M059J (cell line): Measurements from ENCODE around the gene SPAG16. TPM values are rescaled to one million over a fixed set of nuclear protein-coding genes. Genes with fewer than 3 reads are reported as not detected.

ENCODE experiments used
- DNase-seq: peaks from one replicate; pipeline ENCODE4 v3.0.0-alpha.2; 2012; ENCODE audit warnings: low read depth
- total RNA-seq: library from RNA; depleted of rRNA; stranded (reverse); fragments of >200 nt; shearing (Covaris generic); gene quantifications from 2 replicates; pipeline ENCODE4 v1.2.3, GENCODE V29; 2014

The SPAG16 gene
- total RNA-seq, 1 experiment from 2014 or later = 37.8 TPM

GRCh38 chr2:213816583-213816982 is 532.3 kb downstream of the SPAG16 start:
- DNase-seq = no peak

DNA sequence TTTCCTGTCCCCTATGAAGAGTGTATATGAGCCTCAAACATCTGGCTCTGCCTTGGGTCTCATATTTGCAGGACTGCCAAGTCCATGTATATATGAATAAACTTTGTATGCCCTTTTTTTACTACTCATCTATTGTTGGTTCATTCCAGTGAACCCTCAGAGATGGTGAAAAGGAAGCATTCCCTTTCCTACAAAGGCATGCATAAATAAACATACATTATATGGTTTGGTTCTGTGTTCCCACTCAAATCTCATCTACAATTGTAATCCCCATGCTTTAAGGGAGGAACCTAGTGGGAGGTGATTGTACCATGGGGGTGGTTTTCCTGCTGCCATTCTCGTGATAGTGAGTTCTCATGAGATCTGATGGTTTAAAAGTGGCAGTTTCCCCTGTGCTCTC is 534.2 kb downstream of the SPAG16 start:
- peak; percentile 13 for DNase-seq

DNA sequence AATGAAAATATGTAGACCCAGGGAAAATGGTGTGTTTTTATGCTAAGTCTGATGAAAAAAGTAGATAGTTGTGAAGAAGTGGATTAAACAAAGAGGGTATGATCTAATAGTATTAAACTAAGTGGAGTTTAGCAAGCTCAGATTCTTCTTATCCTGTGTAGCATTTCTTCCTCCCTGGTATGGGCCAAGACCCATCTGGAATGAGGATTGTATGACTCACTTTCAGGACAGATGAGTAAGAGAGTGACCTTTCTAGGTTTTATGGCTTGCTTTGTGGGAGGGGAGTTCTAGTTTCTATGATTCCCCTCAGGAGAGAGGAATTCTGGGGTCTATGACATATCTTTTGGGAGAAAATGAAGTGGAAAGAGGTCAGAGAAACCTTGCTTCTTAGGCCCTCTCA is 550.1 kb downstream of the SPAG16 start:
- DNase-seq = peak; percentile 78

GRCh38 chr2:213834746-213835145 is 550.5 kb downstream of the SPAG16 start:
- no peak for DNase-seq

DNA sequence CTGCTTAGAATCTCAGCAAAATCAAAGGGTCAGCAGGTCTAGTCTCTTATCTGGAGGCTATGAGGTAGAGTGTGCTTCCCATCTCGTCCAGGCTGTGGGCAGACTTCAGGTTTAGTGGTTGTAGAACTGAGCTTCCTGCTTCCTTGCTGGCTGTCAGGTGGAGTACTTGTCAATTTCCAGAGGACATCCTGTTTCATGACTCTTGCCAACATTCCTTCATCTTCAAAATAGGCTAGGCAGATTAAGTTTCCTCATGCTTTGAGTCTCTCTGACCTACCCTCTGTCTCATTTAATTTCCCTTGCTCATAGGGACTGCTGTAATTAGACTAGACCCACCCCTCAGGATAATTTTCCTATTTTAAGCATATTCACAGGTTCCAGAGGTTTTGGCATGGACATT is 562.6 kb downstream of the SPAG16 start:
- DNase-seq = peak; percentile 42

- DNase-seq = no peak
Observed at GRCh38 chr2:213847316-213847715, 563.1 kb downstream of the SPAG16 start.

- DNase-seq = peak; percentile 29
Observed at GRCh38 chr2:213848631-213849030, 564.4 kb downstream of the SPAG16 start.

DNA sequence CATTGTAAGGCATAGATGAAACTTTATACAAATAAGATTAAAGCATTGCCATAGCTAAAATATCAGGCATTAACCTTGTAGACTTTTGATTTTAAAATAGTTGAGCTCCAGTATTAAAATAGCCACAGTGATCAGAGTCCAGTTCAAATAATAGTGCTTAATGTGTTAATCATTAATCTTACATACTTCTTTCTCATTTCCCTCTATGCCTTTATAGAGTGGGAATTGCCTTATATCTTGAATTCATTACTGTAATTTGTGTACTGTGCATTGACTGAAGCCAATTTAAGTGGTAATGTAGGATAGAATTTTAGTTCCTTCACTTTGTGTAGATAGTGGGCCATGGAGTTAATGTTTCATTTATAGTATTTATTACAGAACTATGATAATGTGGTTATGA is 577.4 kb downstream of the SPAG16 start:
- no peak for DNase-seq

- DNase-seq = no peak
Observed at GRCh38 chr2:213862407-213863076, 578.3 kb downstream of the SPAG16 start.

DNA sequence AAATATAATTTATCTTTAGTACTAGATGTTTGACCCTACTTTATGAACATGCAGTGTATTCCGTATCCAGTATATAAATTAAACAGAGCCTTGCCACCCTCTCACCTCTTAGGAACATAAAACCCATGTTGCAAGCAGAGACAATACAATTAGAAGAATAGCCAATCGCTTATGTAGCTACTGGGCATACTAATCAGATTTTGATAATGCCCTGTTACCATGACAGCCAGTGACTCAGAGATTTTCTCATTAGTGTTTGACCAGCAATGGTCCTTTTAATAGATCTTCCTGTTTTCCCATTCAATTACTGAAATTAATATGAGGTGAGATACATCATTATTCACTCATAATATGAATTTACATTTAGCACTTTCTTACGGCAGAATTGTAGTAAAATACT is 579.3 kb downstream of the SPAG16 start:
- peak; percentile 4 for DNase-seq

GRCh38 chr2:213868526-213868925 is 584.3 kb downstream of the SPAG16 start:
- DNase-seq = peak; percentile 67

DNA sequence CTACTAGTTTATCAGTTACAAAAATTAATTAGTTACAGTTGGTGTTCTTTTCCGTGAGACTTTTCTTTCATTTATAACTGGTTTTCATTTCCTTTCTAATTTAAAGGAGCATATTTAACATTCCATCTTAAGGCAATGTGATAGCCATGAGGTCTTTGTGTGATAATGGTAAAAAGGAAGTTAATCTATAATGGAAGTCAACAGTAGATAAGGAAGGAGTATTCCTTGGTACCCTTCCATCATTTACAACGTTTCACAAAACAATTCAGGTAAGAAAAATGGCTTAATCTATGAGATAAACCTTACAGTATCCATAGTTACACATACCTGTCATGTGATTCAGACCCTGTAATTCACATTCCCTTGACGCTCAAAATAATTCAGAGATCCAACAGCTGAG is 601.2 kb downstream of the SPAG16 start:
- DNase-seq = no peak

- DNase-seq = no peak
Observed at GRCh38 chr2:213914510-213914909, 630.2 kb downstream of the SPAG16 start.

- DNase-seq = no peak
Observed at GRCh38 chr2:213920014-213920413, 635.8 kb downstream of the SPAG16 start.

DNA sequence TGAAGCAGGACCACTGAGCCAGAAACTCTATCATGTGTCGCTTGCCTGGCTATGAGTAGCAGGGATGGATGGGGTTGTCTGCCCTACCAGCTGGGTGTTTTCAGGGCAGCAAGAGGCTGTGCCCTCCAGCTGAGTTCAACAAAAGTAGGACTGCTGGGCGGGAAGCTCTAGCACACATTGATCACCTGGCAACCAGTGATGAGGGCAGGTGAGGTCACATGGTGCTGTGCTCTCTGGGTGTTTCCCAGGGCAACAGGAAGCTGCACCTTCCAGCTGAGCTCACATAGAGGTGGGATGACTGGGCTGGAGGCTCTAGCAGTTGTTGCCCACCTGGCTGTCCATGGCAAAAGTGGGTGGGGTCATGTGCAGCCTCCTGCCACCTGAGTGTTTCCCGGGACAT is 639.3 kb downstream of the SPAG16 start:
- no peak for DNase-seq

DNA sequence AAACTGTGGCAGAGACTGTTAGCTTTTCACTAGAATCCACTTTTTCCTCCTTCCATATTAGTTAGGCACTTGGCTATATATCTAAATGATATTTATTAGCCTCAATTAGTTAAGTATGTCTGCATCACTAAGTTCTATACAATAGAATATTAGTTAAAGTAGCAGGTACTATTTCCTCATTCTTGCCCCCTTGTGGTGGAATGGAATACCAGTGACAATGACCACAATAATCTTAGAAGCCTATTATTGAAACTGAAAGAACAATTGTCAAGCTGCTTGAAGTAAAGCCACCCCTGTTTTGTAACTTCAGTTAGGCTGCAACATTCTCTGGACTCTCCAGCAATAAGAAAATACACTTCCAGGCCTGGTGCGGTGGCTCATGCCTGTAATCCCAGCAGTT is 650.3 kb downstream of the SPAG16 start:
- peak; percentile 4 for DNase-seq

GRCh38 chr2:213958086-213958485 is 673.8 kb downstream of the SPAG16 start:
- no peak for DNase-seq

- DNase-seq = no peak
Observed at GRCh38 chr2:213959589-213959988, 675.3 kb downstream of the SPAG16 start.

DNA sequence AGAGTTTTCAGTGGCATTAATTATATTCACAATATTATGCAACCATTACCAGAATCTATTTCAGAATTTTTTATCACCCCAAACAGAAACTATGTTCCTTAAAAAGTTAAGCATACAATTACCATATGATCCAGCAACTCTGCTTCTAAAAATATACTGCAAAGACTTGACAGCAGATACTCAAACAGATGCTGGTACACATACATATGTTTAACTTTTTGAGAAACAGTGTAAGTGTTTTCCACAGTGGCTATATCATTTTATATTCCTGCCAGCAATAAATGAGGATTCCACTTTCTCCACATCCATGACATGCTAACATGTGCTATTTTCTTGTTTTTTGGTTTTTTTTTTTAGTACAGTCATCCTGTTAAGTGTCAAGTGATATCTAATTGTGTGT is 687.3 kb downstream of the SPAG16 start:
- DNase-seq = no peak

GRCh38 chr2:213980883-213981282 is 696.6 kb downstream of the SPAG16 start:
- DNase-seq = peak; percentile 32

DNA sequence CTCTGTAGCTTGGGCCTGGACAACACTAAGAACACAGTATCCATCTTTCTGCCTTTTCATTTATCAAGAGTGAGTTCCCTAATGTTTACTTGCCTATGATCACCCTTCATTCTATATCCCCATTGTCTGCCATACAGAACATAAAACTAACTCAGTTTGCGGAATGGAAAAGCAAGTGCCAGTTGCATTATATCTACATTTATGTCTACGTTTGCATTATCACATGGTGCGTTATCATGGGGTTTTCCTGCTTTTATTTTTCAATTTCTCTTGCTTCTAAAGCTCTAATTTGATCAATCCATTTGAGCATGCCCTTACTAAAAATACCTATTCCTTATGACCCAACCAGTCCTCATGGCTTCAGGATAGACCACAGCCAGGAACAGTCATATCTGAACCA is 704.9 kb downstream of the SPAG16 start:
- no peak for DNase-seq

DNA sequence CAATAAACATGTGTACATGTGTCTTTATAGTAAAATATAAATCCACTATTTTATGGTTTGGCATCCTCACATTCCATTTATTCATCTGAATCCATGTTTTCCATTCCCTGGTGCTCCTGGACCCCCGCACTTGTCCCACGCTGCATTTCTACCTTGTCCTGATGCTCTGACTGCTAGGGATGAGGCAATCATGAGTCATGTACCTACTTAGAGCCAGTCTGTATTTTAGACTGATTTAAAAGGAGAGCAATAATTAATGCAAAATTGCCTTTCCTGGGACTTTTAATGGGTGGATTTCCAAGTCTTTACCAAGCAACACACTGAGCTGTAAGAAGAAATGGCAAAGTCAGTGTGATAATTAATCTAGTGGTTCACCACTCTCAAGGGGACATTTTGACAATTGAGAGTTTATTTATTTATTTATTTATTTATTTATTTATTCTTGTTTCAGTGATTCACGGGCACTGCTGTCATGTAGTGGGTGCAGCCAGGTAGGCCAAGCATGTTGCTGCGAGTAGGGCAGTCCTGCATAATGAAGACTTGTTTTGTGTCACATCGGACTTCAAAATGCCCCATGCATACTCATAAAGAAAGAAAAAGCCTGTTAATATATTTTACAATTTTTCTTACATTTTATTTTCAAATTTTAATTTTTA is 707.3 kb downstream of the SPAG16 start:
- DNase-seq = peak; percentile 47

DNA sequence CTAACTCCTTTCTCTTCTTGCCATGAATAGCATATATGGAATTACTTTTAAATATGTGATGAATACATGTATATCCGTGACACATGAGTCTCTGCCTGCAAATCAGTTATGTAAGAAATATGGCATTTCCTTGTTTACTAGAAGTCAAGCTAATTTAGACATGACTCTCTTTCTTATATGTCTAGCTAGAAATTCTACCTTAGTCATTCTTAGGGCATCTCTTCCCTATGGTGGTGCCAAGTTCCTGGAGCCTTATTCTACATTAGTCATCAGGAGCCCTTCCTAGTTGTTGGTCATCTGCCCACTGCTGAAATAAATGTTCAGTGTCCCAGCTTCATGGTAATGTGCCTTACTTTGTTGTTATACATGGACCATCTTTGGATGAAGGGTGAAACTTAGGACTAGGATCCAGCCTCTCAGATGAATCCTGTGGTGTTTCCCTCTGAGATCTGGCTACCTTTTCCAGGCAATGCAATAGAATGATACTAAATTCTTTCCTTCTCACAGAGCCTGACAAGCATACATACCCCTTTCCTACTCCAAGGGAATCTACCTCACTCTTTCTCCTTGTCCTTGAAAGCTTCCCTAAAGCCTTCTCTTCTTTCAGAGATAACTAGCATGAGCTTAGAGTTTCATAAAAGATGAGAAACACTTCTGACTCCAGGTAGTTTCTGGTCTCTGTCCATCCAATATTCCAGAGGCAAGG is 711.3 kb downstream of the SPAG16 start:
- DNase-seq = peak; percentile 93
